SK-N-SH (cell line): Measurements from ENCODE around the gene TSHR.

ENCODE experiments used
- CTCF ChIP-seq: fragments of 200-600 bp; sonication (generic); IDR thresholded peaks from 2 replicates; pipeline ENCODE4 v1.6.1; 2017; ENCODE audit warnings: antibody characterized with exemption, mild to moderate bottlenecking, moderate library complexity
- GATA2 ChIP-seq: sonication (generic); formaldehyde crosslinking; IDR thresholded peaks from 2 replicates; pipeline ENCODE4 v1.5.0; 2020; ENCODE audit warnings: mild to moderate bottlenecking, missing genetic modification reagents
- MAX ChIP-seq: IDR thresholded peaks from 2 replicates; pipeline ENCODE4 v1.4.0; 2012; ENCODE audit warnings: low read depth
- MXI1 ChIP-seq: IDR thresholded peaks from 2 replicates; pipeline ENCODE4 v1.6.1; 2012; ENCODE audit warnings: mild to moderate bottlenecking, low read depth, low read length, improper control_type of control experiment
- RAD21 ChIP-seq: IDR thresholded peaks from 2 replicates; pipeline ENCODE4 v1.6.1; 2012; ENCODE audit warnings: mild to moderate bottlenecking, low read length
- REST ChIP-seq: IDR thresholded peaks from 2 replicates; pipeline ENCODE4 v1.6.1; 2012; ENCODE audit warnings: mild to moderate bottlenecking, low read depth, low read length, moderate library complexity
- RXRA ChIP-seq: IDR thresholded peaks from 2 replicates; pipeline ENCODE4 v1.4.0; 2012; ENCODE audit warnings: low read depth, mild to moderate bottlenecking, borderline replicate concordance
- SIN3A ChIP-seq: IDR thresholded peaks from 2 replicates; pipeline ENCODE4 v1.6.1; 2012; ENCODE audit warnings: low read depth, mild to moderate bottlenecking, low read length, moderate library complexity, borderline replicate concordance
- TAF1 ChIP-seq: IDR thresholded peaks from 2 replicates; pipeline ENCODE4 v1.6.1; 2012; ENCODE audit warnings: low read depth, mild to moderate bottlenecking, low read length, moderate library complexity, borderline replicate concordance

GRCh38 chr14:81091660-81092059, 136.2 kb downstream of the TSHR start:
- no peak for TF ChIP-seq REST
- no peak for TF ChIP-seq CTCF
- TF ChIP-seq RAD21: no peak
- TF ChIP-seq RXRA: no peak
- TF ChIP-seq MXI1: no peak
- no peak for TF ChIP-seq SIN3A
- TF ChIP-seq GATA2 (CRISPR knock-in tag): no peak
- TF ChIP-seq TAF1: no peak
- no peak for TF ChIP-seq MAX
